Stomach (tissue), 4 donors: ENCODE data around the gene IRF2.

ENCODE experiments used
- CTCF ChIP-seq, 7 experiments: fragments of 450-650 bp in 4 of 7; fragments of 200-600 bp in 3 of 7; sonication (generic) in 3 of 7; IDR thresholded peaks; one replicate each; pipeline ENCODE4 v1.5.1; 2016 to 2019; ENCODE audit warnings: antibody characterized with exemption in 7 of 7, control low read depth in 2 of 7, mild to moderate bottlenecking in 1 of 7
- EP300 ChIP-seq: sonication (generic); formaldehyde crosslinking; IDR thresholded peaks from one replicate; pipeline ENCODE4 v1.6.1; 2017; ENCODE audit warnings: antibody characterized with exemption
- POLR2A ChIP-seq, 4 donors: fragments of 450-650 bp; IDR thresholded peaks; one replicate each; pipeline ENCODE4 v1.6.1; 2016; ENCODE audit warnings: antibody characterized with exemption in 4 of 4, control low read depth in 2 of 4, mild to moderate bottlenecking in 1 of 4, moderate library complexity in 1 of 4
- POLR2AphosphoS5 ChIP-seq, 3 donors: sonication (generic); formaldehyde crosslinking; IDR thresholded peaks; one replicate each; pipeline ENCODE4 v1.6.1; 2016; ENCODE audit warnings: antibody characterized with exemption in 3 of 3

GRCh38 chr4:184427093-184427492 is 47.3 kb downstream of the IRF2 start:
- TF ChIP-seq CTCF (IDR thresholded peaks at IDR 0.05) (no peak), POLR2A (IDR thresholded peaks at IDR 0.05) (no peak), EP300 (no peak), POLR2AphosphoS5 (IDR thresholded peaks at IDR 0.05) (peak in 1 of 3 donors; percentile 6)
